ENCODE measurements around the gene DPP3.

DNA sequence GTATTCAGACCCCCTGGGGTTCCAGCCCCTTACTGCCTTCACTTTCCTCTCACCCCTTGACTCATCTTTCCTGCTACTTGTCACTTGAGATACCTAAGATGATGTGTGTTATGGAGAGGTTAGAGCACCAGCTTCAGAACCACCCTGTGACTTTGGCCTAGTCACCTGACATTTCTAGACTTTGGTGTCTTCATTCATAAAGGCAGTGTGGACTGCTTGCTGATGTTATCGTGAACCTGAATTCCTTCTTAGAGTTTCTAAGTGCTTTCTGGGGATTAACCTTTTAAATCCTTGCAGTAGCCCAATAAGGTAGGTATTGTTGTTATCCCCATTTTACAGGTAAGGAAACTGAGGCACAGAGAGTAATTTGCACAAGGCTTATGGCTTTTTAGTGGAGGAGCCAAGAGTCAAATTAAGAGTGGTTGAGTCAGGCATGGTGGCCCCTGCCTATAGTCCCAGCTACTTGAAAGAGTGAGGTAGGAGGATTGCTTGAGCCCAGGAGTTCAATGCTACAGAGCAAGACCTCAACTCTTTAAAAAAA, 25.1 kb downstream of the DPP3 start:
- TF ChIP-seq, protein P1, sequence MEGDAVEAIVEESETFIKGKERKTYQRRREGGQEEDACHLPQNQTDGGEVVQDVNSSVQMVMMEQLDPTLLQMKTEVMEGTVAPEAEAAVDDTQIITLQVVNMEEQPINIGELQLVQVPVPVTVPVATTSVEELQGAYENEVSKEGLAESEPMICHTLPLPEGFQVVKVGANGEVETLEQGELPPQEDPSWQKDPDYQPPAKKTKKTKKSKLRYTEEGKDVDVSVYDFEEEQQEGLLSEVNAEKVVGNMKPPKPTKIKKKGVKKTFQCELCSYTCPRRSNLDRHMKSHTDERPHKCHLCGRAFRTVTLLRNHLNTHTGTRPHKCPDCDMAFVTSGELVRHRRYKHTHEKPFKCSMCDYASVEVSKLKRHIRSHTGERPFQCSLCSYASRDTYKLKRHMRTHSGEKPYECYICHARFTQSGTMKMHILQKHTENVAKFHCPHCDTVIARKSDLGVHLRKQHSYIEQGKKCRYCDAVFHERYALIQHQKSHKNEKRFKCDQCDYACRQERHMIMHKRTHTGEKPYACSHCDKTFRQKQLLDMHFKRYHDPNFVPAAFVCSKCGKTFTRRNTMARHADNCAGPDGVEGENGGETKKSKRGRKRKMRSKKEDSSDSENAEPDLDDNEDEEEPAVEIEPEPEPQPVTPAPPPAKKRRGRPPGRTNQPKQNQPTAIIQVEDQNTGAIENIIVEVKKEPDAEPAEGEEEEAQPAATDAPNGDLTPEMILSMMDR (conservative IDR thresholded peaks at IDR 0.05; ENCODE audit: low read depth, low read length) = no peak
- TF ChIP-seq, protein P2, sequence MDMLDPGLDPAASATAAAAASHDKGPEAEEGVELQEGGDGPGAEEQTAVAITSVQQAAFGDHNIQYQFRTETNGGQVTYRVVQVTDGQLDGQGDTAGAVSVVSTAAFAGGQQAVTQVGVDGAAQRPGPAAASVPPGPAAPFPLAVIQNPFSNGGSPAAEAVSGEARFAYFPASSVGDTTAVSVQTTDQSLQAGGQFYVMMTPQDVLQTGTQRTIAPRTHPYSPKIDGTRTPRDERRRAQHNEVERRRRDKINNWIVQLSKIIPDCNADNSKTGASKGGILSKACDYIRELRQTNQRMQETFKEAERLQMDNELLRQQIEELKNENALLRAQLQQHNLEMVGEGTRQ (IDR thresholded peaks at IDR 0.05; ENCODE audit: low read depth, low read length) = no peak
- TF ChIP-seq POLR2A (IDR thresholded peaks at IDR 0.05; ENCODE audit: low read depth, low read length) (no peak), MAZ (IDR thresholded peaks at IDR 0.05; ENCODE audit: borderline replicate concordance, low read depth, low read length) (no peak), RCOR1 (IDR thresholded peaks at IDR 0.05; ENCODE audit: insufficient replicate concordance, low read length) (no peak)

Data from IMR-90 (cell line).